Activated CD8-positive, alpha-beta memory T cell treated with anti-CD3 and anti-CD28 coated beads for 4 hours (primary cell): ENCODE data around the gene EN2.

ENCODE experiments used
- DNase-seq, 2 donors: peaks; one replicate each; pipeline ENCODE4 v3.0.0-alpha.2; 2020; ENCODE audit warnings: low read depth in 2 of 2

Gene EN2

DNA sequence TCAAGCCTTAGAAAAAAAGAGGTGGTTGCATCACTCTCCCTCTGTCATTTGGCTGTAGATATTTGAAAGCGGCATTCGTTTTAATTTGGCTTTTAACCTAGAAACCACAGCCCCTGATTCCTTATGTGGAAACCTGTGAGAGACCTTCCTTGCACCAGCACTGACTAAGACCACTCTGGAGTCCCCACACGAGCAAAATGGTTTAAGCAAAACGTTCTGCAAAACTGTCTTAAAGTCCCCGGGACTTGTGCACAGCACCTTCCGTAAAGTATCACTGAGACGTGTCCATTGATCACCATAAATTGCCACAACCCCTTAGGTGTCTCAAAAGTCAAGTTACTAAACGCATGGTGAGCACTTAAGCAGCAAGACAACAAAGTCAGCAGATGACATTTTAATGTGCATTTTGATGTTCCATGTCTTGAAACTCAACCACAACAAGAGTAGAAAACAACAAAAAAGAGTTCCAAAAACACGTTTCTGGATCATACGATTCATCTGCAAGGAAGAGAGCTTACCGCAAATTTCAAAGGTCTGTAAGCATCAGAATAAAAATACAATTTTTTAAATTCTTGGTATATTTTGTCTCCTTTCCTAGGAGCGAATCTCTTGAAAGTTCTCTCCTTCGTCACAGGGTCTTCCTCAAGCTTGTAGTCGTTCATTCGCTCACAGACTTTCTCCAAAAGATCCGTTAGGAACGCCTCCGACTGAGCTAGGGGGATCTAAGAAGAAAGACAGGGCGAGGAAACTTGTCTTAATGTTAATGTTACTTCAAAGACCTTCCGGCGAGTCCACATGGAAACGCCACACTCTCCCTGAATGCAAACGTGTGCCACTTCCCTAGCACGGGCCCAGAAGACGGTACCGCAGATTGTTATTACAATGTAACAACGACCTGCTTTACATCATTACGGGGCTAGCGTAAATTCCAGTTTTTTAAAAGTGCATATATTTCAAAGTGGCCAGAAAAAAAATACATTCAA is 50.7 kb downstream of the EN2 start:
- DNase-seq: no peak

DNA sequence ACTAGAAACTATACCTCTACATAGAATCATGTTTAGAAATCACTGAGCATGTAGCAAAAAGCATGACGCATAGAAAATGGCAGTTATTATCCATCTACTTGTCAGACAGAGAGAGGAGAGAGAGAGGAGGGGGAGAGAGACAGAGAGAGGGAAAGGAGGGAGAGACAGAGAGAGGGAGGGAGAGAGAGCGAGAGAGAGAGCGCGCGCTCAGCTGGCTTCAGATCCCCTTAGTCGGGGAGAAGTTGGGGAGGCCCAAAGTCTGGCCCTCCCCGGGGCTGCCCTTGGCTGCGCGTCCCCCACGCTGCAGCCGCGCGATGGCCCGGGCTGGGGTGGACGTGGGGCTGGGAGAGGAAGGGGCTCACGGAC is 51.4 kb downstream of the EN2 start:
- no peak for DNase-seq

DNA sequence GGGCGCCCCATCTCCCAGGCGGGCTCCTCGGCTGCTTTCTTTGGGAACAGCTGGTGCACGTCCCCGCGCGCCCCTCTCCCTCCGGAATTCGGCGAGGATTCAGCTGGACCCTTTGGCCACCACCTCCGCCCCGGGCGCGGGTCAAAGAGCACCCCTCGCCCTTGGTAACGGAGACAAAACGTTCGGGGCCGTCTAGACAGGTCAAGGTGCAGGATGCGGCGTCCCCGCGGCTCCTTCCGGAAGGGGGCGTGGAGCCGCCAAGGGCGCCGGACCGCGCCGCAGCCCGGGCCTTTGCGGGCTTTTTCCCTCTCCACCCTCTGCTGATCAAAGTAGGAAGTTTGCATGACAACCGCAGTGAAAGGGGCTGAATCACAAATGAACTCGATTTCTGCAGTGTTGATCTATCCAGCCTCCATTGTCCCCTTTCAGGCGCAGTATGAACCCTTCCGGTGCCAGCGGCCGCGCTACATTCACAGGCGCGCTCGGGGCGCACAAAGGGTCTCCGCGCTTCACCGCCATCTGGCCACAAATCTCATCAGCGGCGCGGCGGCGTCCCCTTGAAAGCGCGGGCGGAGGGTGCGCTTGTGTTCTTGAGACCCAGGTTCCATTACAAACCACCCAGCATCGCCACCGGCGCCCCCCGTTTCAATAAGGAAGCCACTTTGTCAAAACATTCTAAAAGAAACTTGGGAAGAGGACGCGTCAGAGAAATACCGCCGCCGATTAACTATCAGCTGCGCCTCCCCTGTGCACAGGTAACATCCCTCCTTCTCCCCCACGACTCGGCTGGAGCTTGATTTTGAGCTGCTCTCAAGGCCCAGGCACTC is 52.0 kb downstream of the EN2 start:
- DNase-seq: no peak

DNA sequence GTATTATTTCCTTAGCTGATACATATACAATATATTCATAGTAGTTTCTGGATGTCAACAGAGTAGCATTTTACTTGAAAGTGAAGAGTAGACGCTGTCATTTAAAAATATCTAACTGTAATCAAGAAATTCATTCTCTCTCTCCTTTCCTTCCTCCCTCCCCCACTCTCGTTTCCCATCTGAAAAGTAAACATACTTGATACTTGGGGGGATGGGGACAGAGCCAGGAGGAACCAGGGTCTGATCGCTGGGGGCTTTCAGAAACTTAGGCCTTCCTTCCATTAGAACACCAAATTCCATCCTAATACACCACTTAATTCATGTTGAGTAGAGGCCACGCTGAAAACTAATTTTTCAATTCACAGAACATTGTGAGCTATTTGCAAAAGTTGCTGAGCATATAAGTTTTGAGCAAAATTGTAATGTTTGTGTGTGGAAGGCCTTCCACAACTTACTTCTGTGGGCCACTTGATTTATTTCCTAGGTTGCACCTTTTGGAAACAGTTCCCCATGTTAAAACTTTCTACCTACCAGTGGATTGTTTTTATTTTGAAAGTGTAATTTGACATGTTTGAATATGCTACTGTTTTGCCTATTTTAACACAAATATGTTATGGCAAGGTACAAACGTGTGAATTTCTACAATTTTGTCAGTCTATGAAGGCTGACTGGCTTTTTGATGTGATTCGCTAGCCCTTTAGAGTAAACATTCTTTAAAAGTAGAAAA is 53.2 kb downstream of the EN2 start:
- no peak for DNase-seq

DNA sequence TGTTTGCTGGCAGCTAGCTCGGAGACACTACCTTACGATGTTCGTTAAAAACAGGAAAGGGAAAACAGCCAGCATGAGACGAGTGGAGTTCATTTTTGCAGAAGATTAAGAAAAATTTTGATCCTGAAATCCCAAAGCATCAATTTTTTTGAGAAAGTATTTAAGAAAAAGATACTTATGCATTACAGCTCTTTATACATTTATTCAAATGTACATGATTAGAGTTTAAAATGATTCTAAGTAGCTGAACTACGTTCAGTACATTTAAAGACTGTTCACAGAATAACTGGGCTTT is 53.7 kb downstream of the EN2 start:
- DNase-seq: no peak

DNA sequence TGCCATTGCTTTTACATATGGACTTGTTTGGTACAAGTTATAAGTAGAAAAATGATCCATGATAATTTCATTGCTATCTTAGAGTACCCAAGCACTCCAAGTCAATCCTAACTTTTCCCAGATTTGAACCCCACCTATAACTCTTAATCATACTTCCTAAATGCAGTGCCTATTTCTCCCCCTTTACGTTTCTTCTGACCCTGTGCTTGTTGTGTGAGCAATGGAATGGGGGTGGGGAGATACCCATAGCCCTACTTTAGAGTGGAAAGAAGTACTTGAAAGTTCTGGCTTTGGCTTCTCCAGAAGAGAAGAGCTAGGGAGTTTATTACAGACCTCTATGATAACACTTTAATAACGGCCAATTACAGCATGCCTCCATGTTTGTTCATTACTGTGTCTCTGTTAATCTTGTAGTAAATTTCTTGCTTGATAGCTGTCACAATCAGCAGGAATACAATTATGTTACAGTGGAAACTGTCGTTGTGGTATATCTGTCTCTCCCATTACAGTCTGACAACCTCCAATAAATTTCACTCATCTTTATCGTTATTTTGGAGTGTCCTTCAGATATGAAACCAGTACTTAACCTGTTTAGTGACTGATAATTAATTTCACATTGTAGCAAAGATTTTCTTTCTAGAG is 54.4 kb downstream of the EN2 start:
- DNase-seq: no peak

DNA sequence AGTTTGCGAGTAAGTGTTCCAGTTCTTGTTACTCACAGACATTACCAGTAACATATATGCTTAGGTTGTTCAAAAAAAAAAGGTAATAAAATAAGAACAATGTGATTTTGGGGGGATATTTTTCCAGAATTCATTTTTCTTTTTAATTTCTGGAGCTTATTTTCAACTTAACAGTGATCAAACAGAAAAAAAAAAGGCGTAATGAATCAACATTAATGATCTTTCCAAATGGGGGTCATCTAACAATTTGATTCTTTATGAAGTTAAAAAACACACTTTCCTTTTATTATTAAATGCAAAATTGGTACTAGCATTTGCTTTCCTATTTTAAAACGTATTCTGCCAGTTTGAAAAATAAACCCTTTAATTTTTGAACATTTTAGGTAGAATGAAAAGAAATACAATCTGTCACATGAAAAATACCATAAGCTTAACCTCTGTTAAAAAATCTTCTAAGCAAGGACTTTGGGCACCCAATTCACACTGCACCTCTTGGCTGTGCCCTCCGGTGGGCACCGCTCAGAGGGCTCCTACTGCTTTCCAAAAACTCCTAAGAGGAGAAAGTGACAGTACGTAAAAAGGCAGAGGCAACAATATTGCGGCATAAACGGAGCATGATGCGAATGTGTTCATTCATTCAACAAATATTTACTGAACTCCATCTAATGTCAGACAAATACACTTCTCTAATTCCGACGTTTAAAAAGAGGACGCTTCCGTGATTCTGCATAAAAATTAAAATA is 55.8 kb downstream of the EN2 start:
- no peak for DNase-seq

DNA sequence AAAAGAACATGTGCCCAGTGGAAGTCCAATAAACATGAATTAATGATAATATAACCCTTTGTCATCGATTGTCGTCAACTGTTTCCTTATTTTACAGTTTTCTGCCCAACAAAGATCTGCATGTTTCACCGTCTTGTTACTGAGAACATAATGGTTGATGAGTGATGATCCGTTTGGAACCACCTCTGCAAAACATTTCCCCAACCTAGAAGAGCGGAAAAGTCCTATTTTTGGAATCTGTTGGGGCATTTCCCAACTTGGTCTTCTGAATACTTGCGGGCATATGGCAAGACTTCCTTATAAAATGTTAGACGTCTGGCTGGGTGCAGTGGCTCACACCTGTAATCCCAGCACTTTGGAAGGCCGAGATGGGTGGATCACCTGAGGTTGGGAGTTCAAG is 56.4 kb downstream of the EN2 start:
- no peak for DNase-seq
